ENCODE data around the gene RHOH. TPM values are rescaled to one million over a fixed set of nuclear protein-coding genes. Genes with fewer than 3 reads are reported as not detected.

The RHOH gene
- total and polyA plus RNA-seq, 10 of the 15 experiments (the other 5 are each of a cell fraction or from before 2014, with no cell fraction given), result 46.5 to 120 (median 57.9) TPM

- TF ChIP-seq, protein P1, sequence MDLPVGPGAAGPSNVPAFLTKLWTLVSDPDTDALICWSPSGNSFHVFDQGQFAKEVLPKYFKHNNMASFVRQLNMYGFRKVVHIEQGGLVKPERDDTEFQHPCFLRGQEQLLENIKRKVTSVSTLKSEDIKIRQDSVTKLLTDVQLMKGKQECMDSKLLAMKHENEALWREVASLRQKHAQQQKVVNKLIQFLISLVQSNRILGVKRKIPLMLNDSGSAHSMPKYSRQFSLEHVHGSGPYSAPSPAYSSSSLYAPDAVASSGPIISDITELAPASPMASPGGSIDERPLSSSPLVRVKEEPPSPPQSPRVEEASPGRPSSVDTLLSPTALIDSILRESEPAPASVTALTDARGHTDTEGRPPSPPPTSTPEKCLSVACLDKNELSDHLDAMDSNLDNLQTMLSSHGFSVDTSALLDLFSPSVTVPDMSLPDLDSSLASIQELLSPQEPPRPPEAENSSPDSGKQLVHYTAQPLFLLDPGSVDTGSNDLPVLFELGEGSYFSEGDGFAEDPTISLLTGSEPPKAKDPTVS (IDR thresholded peaks at IDR 0.05; ENCODE audit: low read depth, low read length), result no peak
- no peak for TF ChIP-seq TARDBP (IDR thresholded peaks at IDR 0.05; ENCODE audit: borderline replicate concordance)
Measured at GRCh38 chr4:40269133-40269532, 72.3 kb downstream of the RHOH start (continued).

DNA sequence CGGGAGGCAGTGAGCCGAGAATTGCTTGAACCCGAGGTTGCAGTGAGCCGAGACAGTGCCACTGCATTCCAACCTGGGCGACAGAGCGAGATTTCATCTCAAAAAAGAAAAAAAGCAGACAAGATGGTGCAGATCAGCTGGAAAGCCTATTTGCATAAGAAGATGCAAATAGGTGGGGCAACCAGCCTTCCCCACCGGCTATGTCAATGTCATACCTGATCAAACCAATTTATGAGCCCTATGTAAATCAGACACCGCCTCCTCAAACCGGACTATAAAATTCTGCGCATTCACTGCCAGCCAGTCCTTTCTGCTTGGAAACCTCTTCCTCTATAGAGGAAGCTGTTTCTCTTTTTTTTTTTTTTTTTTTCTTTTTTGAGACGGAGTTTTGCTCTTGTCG, 73.8 kb downstream of the RHOH start:
- Histone ChIP-seq H3K4me2 (ENCODE audit: control insufficient read depth, insufficient read depth) (no peak overlapping the region), H3K4me3 (no peak overlapping the region), H4K20me1 (ENCODE audit: control insufficient read depth, insufficient read depth) (no peaks in the 10 kb centered on the region), H3K27me3 (replicated peaks in 1 of 2; ENCODE audit: control insufficient read depth in 2 of 2, insufficient read depth in 2 of 2, low read length in 1 of 2) (no peaks in the 10 kb centered on the region), H3K36me3 (ENCODE audit: control insufficient read depth in 2 of 2, insufficient read depth in 2 of 2, low read length in 1 of 2) (no peaks in the 10 kb centered on the region), H3K79me2 (ENCODE audit: control insufficient read depth, insufficient read depth, low read length) (no peaks in the 10 kb centered on the region), H3K4me1 (ENCODE audit: control insufficient read depth, insufficient read depth, low read length) (peaks cover 2% of the 10 kb centered on the region), H3K9ac (ENCODE audit: control insufficient read depth, insufficient read depth, low read length) (no peak overlapping the region), H2AFZ (ENCODE audit: control insufficient read depth, low read depth, low read length) (no peak overlapping the region), H3K9me3 (replicated peaks; ENCODE audit: control insufficient read depth, insufficient read depth, low read length) (no peaks in the 10 kb centered on the region), H3K27ac (ENCODE audit: control insufficient read depth, insufficient read depth) (no peak overlapping the region)
- BruUV-seq (replicated peaks), result no TSS peak
- RAD21 ChIA-PET (ENCODE audit: unreplicated experiment), result no interaction called here
- ATAC-seq (no peak), FAIRE-seq (no peak), DNase-seq (ENCODE audit: low read depth, low spot score) (no peak)
- 74% methylated on average over 10 of the region's 12 CpGs for WGBS (ENCODE audit: insufficient coverage, insufficient replicate concordance, low lambda C conversion rate, missing lambda C conversion rate)
- CTCF ChIA-PET, result no interaction called here
- SMC1A ChIA-PET (ENCODE audit: uncharacterized antibody, unreplicated experiment), result no interaction called here
- intact Hi-C loops (cut with micrococcal nuclease; ENCODE audit: unreplicated experiment) (no loop called here), in situ Hi-C loops (cut with MboI) (no loop called here)
- POLR2A ChIA-PET, result interaction anchor here (0.6 kb wide), 1 partner anchor 527 kb away, joined by 3 read pairs; no protein-coding TSS in a partner anchor
- no peak for TF ChIP-seq IRF5 (IDR thresholded peaks at IDR 0.05; ENCODE audit: borderline replicate concordance)
- no peak for TF ChIP-seq RELB (IDR thresholded peaks at IDR 0.05; ENCODE audit: low read depth)
- no peak for TF ChIP-seq YY1 (IDR thresholded peaks at IDR 0.05; ENCODE audit: low read depth, low read length)
- no peak for TF ChIP-seq IRF3 (IDR thresholded peaks at IDR 0.05)
- no peak for TF ChIP-seq SUPT20H (IDR thresholded peaks at IDR 0.05; ENCODE audit: borderline replicate concordance, control insufficient read depth, low read depth, low read length)
- TF ChIP-seq FOXM1 (IDR thresholded peaks at IDR 0.05; ENCODE audit: low read depth, low read length), result no peak
- no peak for TF ChIP-seq MEF2A (IDR thresholded peaks at IDR 0.05; ENCODE audit: insufficient read depth, low read depth, low read length)
- TF ChIP-seq RAD51 (IDR thresholded peaks at IDR 0.05), result no peak
- TF ChIP-seq, protein P2, sequence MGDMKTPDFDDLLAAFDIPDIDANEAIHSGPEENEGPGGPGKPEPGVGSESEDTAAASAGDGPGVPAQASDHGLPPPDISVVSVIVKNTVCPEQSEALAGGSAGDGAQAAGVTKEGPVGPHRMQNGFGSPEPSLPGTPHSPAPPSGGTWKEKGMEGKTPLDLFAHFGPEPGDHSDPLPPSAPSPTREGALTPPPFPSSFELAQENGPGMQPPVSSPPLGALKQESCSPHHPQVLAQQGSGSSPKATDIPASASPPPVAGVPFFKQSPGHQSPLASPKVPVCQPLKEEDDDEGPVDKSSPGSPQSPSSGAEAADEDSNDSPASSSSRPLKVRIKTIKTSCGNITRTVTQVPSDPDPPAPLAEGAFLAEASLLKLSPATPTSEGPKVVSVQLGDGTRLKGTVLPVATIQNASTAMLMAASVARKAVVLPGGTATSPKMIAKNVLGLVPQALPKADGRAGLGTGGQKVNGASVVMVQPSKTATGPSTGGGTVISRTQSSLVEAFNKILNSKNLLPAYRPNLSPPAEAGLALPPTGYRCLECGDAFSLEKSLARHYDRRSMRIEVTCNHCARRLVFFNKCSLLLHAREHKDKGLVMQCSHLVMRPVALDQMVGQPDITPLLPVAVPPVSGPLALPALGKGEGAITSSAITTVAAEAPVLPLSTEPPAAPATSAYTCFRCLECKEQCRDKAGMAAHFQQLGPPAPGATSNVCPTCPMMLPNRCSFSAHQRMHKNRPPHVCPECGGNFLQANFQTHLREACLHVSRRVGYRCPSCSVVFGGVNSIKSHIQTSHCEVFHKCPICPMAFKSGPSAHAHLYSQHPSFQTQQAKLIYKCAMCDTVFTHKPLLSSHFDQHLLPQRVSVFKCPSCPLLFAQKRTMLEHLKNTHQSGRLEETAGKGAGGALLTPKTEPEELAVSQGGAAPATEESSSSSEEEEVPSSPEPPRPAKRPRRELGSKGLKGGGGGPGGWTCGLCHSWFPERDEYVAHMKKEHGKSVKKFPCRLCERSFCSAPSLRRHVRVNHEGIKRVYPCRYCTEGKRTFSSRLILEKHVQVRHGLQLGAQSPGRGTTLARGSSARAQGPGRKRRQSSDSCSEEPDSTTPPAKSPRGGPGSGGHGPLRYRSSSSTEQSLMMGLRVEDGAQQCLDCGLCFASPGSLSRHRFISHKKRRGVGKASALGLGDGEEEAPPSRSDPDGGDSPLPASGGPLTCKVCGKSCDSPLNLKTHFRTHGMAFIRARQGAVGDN (IDR thresholded peaks at IDR 0.05), result no peak
- TF ChIP-seq ZNF384 (IDR thresholded peaks at IDR 0.05; ENCODE audit: borderline replicate concordance, low read depth, low read length), result no peak

Measured in GM12878 (cell line).